Thymus (tissue), 11 donors: Measurements from ENCODE around the gene ABCC8. TPM values are rescaled to one million over a fixed set of nuclear protein-coding genes. Genes with fewer than 3 reads are reported as not detected.

Experiments
- DNase-seq, 9 donors: peaks; one replicate each; pipeline ENCODE4 v3.0.0-alpha.2; 2013; ENCODE audit warnings: low spot score in 9 of 9, low read depth in 6 of 9, missing footprints in 1 of 9
- H3K27ac ChIP-seq, 2 donors: one replicate each; pipeline ENCODE4 v1.5.1; 2013; ENCODE audit warnings: control low read depth in 1 of 2, low read depth in 1 of 2, low read length in 1 of 2, mild to moderate bottlenecking in 1 of 2, moderate library complexity in 1 of 2
- H3K27me3 ChIP-seq, 2 donors: one replicate each; pipeline ENCODE4 v1.5.1; 2013; ENCODE audit warnings: low read length in 1 of 2; ENCODE audit not compliant: control insufficient read depth in 2 of 2, insufficient read depth in 1 of 2
- H3K36me3 ChIP-seq, 2 donors: one replicate each; pipeline ENCODE4 v1.5.1; 2013; ENCODE audit warnings: low read length in 1 of 2, mild to moderate bottlenecking in 1 of 2, moderate library complexity in 1 of 2; ENCODE audit not compliant: control insufficient read depth in 2 of 2, insufficient read depth in 2 of 2
- H3K4me1 ChIP-seq, 2 donors: one replicate each; pipeline ENCODE4 v1.5.1; 2013; ENCODE audit warnings: low read length in 2 of 2; ENCODE audit not compliant: control insufficient read depth in 2 of 2, insufficient read depth in 2 of 2
- H3K4me3 ChIP-seq, 2 donors: one replicate each; pipeline ENCODE4 v1.5.1; 2013; ENCODE audit warnings: low read length in 2 of 2, control low read depth in 1 of 2, mild to moderate bottlenecking in 1 of 2
- H3K9me3 ChIP-seq, 2 donors: one replicate each; pipeline ENCODE4 v1.5.1; 2013; ENCODE audit warnings: low read length in 1 of 2, mild to moderate bottlenecking in 1 of 2; ENCODE audit not compliant: control insufficient read depth in 2 of 2, insufficient read depth in 1 of 2
- WGBS: extraction: QIAGEN DNeasy Blood & Tissue Kit; methylation state at CpG from one replicate; pipeline ENCODE4 v1.1.7; 2013; 5-methylcytosine and 5-hydroxymethylcytosine counted together
- polyA plus RNA-seq: library from polyadenylated mRNA; stranded (reverse); fragments of 200-250 nt; gene quantifications from one replicate; pipeline ENCODE4 v1.2.3, GENCODE V29; 2013
- total RNA-seq: library from RNA; stranded (reverse); fragments of 120-200 nt; gene quantifications from one replicate; pipeline ENCODE4 v1.2.4, GENCODE V29; 2013
- donor health status: healthy.

ABCC8 gene
- total and polyA plus RNA-seq, 2 donors = 0.42 to 0.62 TPM

DNA sequence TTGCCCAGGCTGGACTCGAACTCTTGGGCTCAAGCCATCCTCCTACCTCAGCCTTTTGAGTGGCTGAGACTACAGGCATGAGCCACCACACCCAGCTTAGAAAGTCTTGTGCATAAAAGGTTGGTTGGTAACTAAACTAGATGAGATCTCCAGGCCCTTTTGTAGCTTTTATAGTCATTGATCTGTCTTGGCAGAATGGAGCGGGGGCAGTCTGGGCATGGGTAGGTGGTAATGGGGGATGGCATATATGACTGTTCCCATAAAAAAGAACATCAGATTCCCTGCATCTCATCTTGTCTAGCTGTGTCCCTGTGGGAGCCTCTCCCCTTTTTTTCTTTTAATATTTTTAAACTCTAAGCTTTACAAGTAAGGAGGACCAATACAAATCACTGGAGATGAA, 30.2 kb downstream of the ABCC8 start:
- Histone ChIP-seq H3K27me3 (no peaks in the 10 kb centered on the region), H3K9me3 (peaks cover 0 to 1% of the 10 kb centered on the region in 2 donors), H3K4me1 (no peaks in the 10 kb centered on the region), H3K36me3 (no peaks in the 10 kb centered on the region), H3K4me3 (no peak overlapping the region), H3K27ac (no peak overlapping the region)
- no peak for DNase-seq
- WGBS = 91% methylated on average over 2 of the region's 2 CpGs

DNA sequence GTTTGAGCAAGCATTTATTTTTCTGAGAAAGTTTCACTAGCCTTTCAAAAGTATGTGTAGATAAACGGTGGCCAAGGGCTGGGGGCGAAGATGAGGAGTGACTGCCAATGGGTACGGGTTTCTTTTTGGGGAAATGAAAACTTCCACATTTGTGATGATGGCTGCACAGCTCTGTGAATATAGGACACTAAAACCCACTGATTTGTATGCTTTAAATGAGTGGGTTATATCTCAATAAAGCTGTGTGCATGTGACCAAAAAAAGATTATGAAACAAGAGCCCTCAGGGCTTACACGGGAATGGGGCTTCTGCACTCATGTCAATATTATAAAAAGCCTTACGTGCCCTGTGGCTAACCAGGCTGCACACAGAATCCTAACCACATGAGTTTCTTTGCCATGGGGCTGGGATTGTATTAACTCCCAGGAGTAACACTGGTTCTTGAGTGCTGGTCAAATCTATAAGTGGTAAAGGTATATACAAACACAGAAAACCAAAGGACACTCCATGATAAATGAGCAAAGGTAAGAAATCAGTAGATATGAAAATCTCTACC, 31.3 kb downstream of the ABCC8 start:
- Histone ChIP-seq H3K27me3 (no peaks in the 10 kb centered on the region), H3K4me1 (no peaks in the 10 kb centered on the region), H3K27ac (no peak overlapping the region), H3K36me3 (no peaks in the 10 kb centered on the region), H3K4me3 (no peak overlapping the region), H3K9me3 (peaks cover 0 to 1% of the 10 kb centered on the region in 2 donors)
- WGBS = 85% methylated on average over 5 of the region's 5 CpGs
- DNase-seq = no peak

DNA sequence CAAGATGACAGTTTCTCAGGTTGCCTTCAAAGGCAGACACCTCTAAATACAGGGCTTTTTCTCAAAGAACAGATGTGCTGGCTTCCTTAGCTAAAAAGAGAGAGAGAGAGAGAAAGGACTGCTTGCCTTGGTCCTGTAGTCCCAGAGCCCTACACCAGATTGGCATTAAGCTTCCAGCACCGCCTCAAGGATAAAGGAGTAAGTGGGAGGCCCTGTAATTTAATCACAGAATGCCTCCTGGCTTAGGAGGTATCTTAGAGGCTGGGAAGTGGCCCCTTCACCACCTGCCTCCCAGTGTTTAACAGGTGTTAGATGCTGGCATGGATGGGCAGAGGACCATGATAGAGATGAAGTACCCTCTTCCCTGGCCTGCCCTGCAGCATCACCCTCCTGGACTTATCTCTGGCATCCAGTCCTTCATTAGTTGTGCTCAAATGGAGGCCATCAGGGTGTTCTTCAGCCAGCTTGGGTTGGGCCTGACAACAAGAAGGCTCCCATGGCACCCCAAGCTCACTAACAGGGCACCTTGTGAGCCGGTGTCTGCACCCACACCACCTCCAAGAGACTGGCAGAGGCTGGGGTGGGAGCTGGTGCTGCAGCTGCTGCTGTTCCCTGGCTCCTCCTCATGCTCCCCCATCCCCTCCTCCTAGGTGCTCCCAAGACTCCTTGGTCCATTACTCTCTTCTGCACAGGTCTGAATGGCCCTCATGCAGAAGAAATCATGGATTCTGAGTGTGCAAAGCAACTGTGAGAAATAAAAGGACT, 32.5 kb downstream of the ABCC8 start:
- 96% methylated on average over 2 of the region's 2 CpGs for WGBS
- no peak for DNase-seq

DNA sequence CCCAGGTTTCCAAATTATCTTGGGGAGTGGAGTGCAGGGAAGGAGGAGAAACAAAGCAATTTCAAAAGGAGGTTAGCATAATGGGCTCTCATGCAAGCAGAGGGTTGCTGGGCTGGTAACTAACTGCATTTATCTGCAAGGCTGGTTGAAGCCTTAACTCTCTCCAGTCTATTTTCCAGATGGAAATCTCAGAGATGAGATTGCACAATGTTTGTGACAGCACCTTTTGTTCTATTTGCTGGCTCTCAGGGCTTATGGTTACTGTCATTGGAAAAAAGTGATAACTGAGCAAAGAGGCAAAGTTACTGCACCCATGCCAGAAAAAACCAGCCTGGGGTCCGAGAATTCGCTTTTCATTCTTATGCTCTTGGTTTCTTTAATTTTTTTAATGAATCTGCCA, 33.2 kb downstream of the ABCC8 start:
- H3K27ac ChIP-seq = no peak overlapping the region
- H3K9me3 ChIP-seq = peaks cover 0 to 1% of the 10 kb centered on the region in 2 donors
- H3K36me3 ChIP-seq = no peaks in the 10 kb centered on the region
- no peaks in the 10 kb centered on the region for H3K27me3 ChIP-seq
- peaks cover 0 to 15% of the 10 kb centered on the region in 2 donors for H3K4me1 ChIP-seq
- H3K4me3 ChIP-seq = no peak overlapping the region
- WGBS = 97% methylated on average over 2 of the region's 2 CpGs
- no peak for DNase-seq

More for the DNA sequence above, 32.5 kb downstream of the ABCC8 start:
- Histone ChIP-seq H3K4me1 (peaks cover 0 to 8% of the 10 kb centered on the region in 2 donors), H3K27me3 (no peaks in the 10 kb centered on the region), H3K27ac (no peak overlapping the region), H3K4me3 (no peak overlapping the region), H3K36me3 (no peaks in the 10 kb centered on the region), H3K9me3 (peaks cover 0 to 1% of the 10 kb centered on the region in 2 donors)

DNA sequence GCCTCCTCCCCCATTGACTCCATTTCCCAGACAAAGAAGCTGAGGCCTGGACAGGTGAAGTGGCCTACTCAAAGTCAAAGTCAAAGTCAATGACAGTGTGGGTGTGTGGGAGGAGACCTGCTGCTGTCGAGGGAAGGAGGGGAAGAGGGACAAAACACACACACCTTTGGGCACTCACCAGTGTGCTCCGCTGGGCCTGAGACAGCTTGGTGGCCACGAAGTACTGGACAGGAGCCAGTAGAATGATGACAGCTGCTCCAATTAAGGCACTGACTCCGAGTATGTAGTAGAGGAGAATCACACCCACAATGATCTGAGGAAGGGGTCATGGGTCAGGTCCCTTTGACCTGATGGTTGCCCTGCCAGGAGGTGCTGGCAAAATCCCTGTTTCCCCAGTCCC, 33.6 kb downstream of the ABCC8 start:
- Histone ChIP-seq H3K27me3 (no peaks in the 10 kb centered on the region), H3K4me1 (peaks cover 0 to 18% of the 10 kb centered on the region in 2 donors), H3K27ac (no peak overlapping the region), H3K36me3 (no peaks in the 10 kb centered on the region), H3K9me3 (peaks cover 0 to 1% of the 10 kb centered on the region in 2 donors), H3K4me3 (no peak overlapping the region)
- no peak for DNase-seq
- 88% methylated on average over 4 of the region's 4 CpGs for WGBS

DNA sequence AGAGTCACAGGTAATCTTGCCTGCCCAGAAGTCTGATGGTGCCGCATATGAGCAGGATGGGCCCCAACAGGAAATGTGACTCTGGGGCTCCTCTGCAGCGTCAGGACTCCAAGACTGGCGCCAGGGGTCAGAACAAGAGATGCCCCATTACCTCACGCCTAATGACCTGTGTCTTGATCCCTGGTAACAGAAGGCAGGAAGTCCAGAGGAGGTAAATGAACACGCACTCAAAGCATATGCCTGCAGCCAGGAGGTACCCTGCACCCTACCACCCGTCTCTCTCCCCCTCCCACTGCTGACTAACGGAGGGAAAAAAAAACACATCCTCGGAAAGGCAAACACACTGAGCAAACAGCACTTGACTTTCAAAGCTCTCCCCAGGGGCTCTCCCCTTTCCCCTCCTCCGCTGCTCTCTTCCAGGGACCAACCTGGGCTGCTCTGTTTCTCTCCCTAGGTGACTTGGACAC, 37.3 kb downstream of the ABCC8 start:
- Histone ChIP-seq H3K36me3 (no peaks in the 10 kb centered on the region), H3K9me3 (peaks cover 0 to 1% of the 10 kb centered on the region in 2 donors), H3K27me3 (no peaks in the 10 kb centered on the region), H3K4me3 (no peak overlapping the region), H3K4me1 (peaks cover 0 to 28% of the 10 kb centered on the region in 2 donors), H3K27ac (no peak overlapping the region)
- 25% methylated on average over 9 of the region's 9 CpGs for WGBS
- peak in 4 of 9 donors; percentile 10 to 33 (median 22) for DNase-seq

DNA sequence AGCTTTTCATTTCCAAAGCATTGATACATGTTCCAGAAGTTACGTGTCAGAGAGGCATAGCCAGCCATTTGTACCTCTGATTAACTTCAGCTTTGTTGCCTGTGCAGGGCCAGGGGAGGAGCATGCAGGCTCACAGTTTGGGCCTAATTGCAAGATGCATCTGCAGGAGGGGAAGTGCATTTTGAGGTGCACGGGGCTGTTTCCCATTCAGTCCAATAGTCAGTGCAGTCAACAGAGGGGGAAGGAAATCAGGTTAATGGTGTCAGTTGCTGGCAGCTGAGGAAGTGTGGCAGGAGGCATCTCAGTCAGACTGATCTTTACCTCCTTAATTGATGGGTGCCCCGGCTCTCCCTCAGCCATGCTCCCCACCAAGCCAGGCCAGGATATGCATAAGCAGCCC, 39.3 kb downstream of the ABCC8 start:
- Histone ChIP-seq H3K27ac (no peak overlapping the region), H3K9me3 (no peaks in the 10 kb centered on the region), H3K36me3 (no peaks in the 10 kb centered on the region), H3K4me1 (peaks cover 0 to 28% of the 10 kb centered on the region in 2 donors), H3K4me3 (no peak overlapping the region), H3K27me3 (no peaks in the 10 kb centered on the region)
- WGBS = 71% methylated on average over 3 of the region's 3 CpGs
- no peak for DNase-seq

DNA sequence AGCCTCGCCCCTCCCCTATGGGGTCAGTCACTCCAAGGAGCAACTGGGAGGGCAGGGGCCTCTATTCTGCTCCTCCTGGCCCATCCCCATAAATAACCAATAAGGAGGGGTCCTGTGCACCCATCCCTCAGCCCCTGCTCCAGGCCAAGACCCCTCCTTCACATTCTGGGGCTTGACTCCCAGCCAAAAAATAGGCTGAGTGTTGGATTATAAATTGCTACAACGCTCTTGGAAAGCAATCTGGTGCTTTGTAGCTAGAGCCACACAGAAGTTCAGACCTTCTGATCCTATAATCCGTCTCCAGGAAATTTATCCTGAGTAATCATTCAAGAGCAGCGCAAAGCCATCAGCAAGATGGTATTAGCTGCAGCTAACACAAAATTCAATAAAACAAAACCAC, 42.5 kb downstream of the ABCC8 start:
- H3K9me3 ChIP-seq = no peaks in the 10 kb centered on the region
- no peaks in the 10 kb centered on the region for H3K36me3 ChIP-seq
- 94% methylated on average over 4 of the region's 4 CpGs for WGBS
- no peak overlapping the region for H3K27ac ChIP-seq
- H3K4me3 ChIP-seq = no peak overlapping the region
- no peak for DNase-seq
- H3K4me1 ChIP-seq = peaks cover 0 to 31% of the 10 kb centered on the region in 2 donors
- no peaks in the 10 kb centered on the region for H3K27me3 ChIP-seq

DNA sequence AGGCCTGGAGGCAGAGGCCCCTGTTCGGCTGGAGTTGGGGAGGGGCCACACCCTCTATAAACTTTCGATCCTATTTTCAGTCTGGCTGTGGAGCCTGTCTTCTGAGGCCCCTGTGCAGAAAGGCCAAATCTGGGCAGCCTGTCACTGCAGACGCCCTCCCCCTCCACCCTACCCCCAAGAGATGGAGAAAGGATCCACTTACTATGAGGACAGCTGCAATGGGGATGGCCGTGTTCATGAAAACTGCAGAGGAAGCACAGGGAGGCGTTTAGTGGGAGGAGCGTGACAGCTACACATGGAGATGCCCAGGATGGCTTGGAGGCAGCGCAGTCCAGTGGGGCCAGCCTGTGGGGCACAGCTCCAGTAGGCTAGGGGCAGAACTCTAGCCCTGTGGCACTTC, 44.6 kb downstream of the ABCC8 start:
- 96% methylated on average over 7 of the region's 7 CpGs for WGBS
- DNase-seq = no peak

More for the DNA sequence above, 44.6 kb downstream of the ABCC8 start:
- peaks cover 0 to 21% of the 10 kb centered on the region in 2 donors for H3K4me1 ChIP-seq
- H3K9me3 ChIP-seq = no peaks in the 10 kb centered on the region
- H3K4me3 ChIP-seq = no peak overlapping the region
- no peaks in the 10 kb centered on the region for H3K27me3 ChIP-seq
- no peak overlapping the region for H3K27ac ChIP-seq
- no peaks in the 10 kb centered on the region for H3K36me3 ChIP-seq
